Activated CD4-positive, alpha-beta T cell treated with anti-CD3 and anti-CD28 coated beads, Interleukin-2, amount 10 ng/mL, durations not matched to agents 24 days and 14 days (primary cell): ENCODE results near the gene MRFAP1L1. TPM values are rescaled to one million over a fixed set of nuclear protein-coding genes. Genes with fewer than 3 reads are reported as not detected.
"Not testable (repeated sequence)": the region's sequence is repeated elsewhere in the genome, so short reads cannot be mapped to it uniquely, and the experiment has no call there.

Experiments
- DNase-seq: peaks from one replicate; pipeline ENCODE4 v3.0.0; 2022
- H3K27ac Mint-ChIP-seq: one replicate; pipeline ENCODE4 v1.8.0; 2022; ENCODE audit warnings: mild to moderate bottlenecking, mixed read lengths
- H3K27me3 Mint-ChIP-seq: one replicate; pipeline ENCODE4 v1.8.0; 2022; ENCODE audit warnings: mixed read lengths
- H3K36me3 Mint-ChIP-seq: one replicate; pipeline ENCODE4 v1.8.0; 2022; ENCODE audit warnings: low read depth, mild to moderate bottlenecking, mixed read lengths
- H3K4me1 Mint-ChIP-seq: one replicate; pipeline ENCODE4 v1.8.0; 2021; ENCODE audit warnings: mixed read lengths
- H3K4me3 Mint-ChIP-seq: one replicate; pipeline ENCODE4 v1.8.0; 2022; ENCODE audit warnings: mild to moderate bottlenecking, moderate library complexity, mixed read lengths
- H3K9me3 Mint-ChIP-seq: one replicate; pipeline ENCODE4 v1.8.0; 2021; ENCODE audit warnings: mixed read lengths
- intact Hi-C: fragments of 100-400 bp; cut with micrococcal nuclease; formaldehyde crosslinking; loops from one replicate; pipeline ENCODE4 v1.15.1; 2023
- total RNA-seq: library from RNA; stranded (reverse); gene quantifications from 2 replicates; pipeline ENCODE4 v1.2.3, GENCODE V29; 2022

Gene MRFAP1L1
- 51.4 TPM in 2 replicates for total RNA-seq

- DNase-seq, result peak; percentile 99
- no peaks in the 10 kb centered on the region for H3K27me3 Mint-ChIP-seq
- peak within 1 kb of the TSS; percentile 97 for H3K27ac Mint-ChIP-seq
- intact Hi-C loops, result loop anchor here (1.0 to 10.0 kb wide), 6 partner anchors 13 to 1735 kb away; partner anchors contain the start of genes ACOX3, MAN2B2, MRFAP1 and TRMT44
- peaks cover 41% of the 10 kb centered on the region for H3K36me3 Mint-ChIP-seq
- H3K4me1 Mint-ChIP-seq, result peaks cover 51% of the 10 kb centered on the region
- H3K9me3 Mint-ChIP-seq, result no peaks in the 10 kb centered on the region
- H3K4me3 Mint-ChIP-seq, result peak within 1 kb of the TSS; percentile 95
Observed at GRCh38 chr4:6709230-6710114, at the start of gene MRFAP1L1. TSS of gene MRFAP1L1 (minus strand) at chr4:6709865. CDS start at chr4:6709629, 236 bp downstream.

GRCh38 chr4:6758728-6759127 is 49.1 kb upstream of the MRFAP1L1 start:
- no peaks in the 10 kb centered on the region for H3K9me3 Mint-ChIP-seq
- H3K4me1 Mint-ChIP-seq, result no peaks in the 10 kb centered on the region
- H3K36me3 Mint-ChIP-seq, result no peaks in the 10 kb centered on the region
- H3K27ac Mint-ChIP-seq, result no peak overlapping the region
- intact Hi-C loops, result no loop called here
- no peak overlapping the region for H3K4me3 Mint-ChIP-seq
- no peak for DNase-seq
- H3K27me3 Mint-ChIP-seq, result peaks cover 3% of the 10 kb centered on the region

- H3K27me3 Mint-ChIP-seq, intact Hi-C loops, H3K27ac Mint-ChIP-seq, H3K4me1 Mint-ChIP-seq, H3K9me3 Mint-ChIP-seq, H3K36me3 Mint-ChIP-seq, DNase-seq, H3K4me3 Mint-ChIP-seq: not testable (repeated sequence)
Observed at GRCh38 chr4:6756345-6756744, 46.7 kb upstream of the MRFAP1L1 start.

GRCh38 chr4:6755088-6755753 is 45.6 kb upstream of the MRFAP1L1 start:
- peaks cover 5% of the 10 kb centered on the region for H3K4me1 Mint-ChIP-seq
- DNase-seq, result no peak
- H3K4me3 Mint-ChIP-seq, result no peak overlapping the region
- H3K9me3 Mint-ChIP-seq, result no peaks in the 10 kb centered on the region
- no peaks in the 10 kb centered on the region for H3K36me3 Mint-ChIP-seq
- H3K27me3 Mint-ChIP-seq, result no peaks in the 10 kb centered on the region
- intact Hi-C loops, result no loop called here
- H3K27ac Mint-ChIP-seq, result no peak overlapping the region

- intact Hi-C loops, result no loop called here
- Mint-ChIP-seq H3K27ac (no peak overlapping the region), H3K27me3 (no peaks in the 10 kb centered on the region), H3K4me3 (no peak overlapping the region), H3K4me1 (peaks cover 5% of the 10 kb centered on the region), H3K36me3 (no peaks in the 10 kb centered on the region), H3K9me3 (no peaks in the 10 kb centered on the region)
- no peak for DNase-seq
Observed at GRCh38 chr4:6754481-6755087, 44.9 kb upstream of the MRFAP1L1 start.

GRCh38 chr4:6753891-6754290 is 44.2 kb upstream of the MRFAP1L1 start:
- Mint-ChIP-seq H3K9me3 (no peaks in the 10 kb centered on the region), H3K4me3 (no peak overlapping the region), H3K4me1 (peaks cover 5% of the 10 kb centered on the region), H3K27me3 (no peaks in the 10 kb centered on the region), H3K36me3 (no peaks in the 10 kb centered on the region), H3K27ac (no peak overlapping the region)
- no peak for DNase-seq
- intact Hi-C loops, result no loop called here

- H3K4me1 Mint-ChIP-seq, result peaks cover 5% of the 10 kb centered on the region
- no peaks in the 10 kb centered on the region for H3K9me3 Mint-ChIP-seq
- H3K27me3 Mint-ChIP-seq, result no peaks in the 10 kb centered on the region
- DNase-seq, result no peak
- H3K27ac Mint-ChIP-seq, result no peak overlapping the region
- H3K4me3 Mint-ChIP-seq, result no peak overlapping the region
- no peaks in the 10 kb centered on the region for H3K36me3 Mint-ChIP-seq
- intact Hi-C loops, result no loop called here
Observed at GRCh38 chr4:6753103-6753560, 43.5 kb upstream of the MRFAP1L1 start.

GRCh38 chr4:6752486-6752829 is 42.8 kb upstream of the MRFAP1L1 start:
- Mint-ChIP-seq H3K27ac (no peak overlapping the region), H3K27me3 (no peaks in the 10 kb centered on the region), H3K4me3 (no peak overlapping the region), H3K9me3 (no peaks in the 10 kb centered on the region), H3K36me3 (no peaks in the 10 kb centered on the region), H3K4me1 (peaks cover 5% of the 10 kb centered on the region)
- intact Hi-C loops, result no loop called here
- no peak for DNase-seq

GRCh38 chr4:6751611-6752485 is 42.2 kb upstream of the MRFAP1L1 start:
- DNase-seq, result peak; percentile 66
- Mint-ChIP-seq H3K27me3 (no peaks in the 10 kb centered on the region), H3K4me3 (peak overlapping the region; percentile 36), H3K27ac (peak overlapping the region; percentile 30), H3K9me3 (no peaks in the 10 kb centered on the region), H3K36me3 (no peaks in the 10 kb centered on the region), H3K4me1 (peaks cover 5% of the 10 kb centered on the region)
- intact Hi-C loops, result no loop called here

GRCh38 chr4:6750286-6751221 is 40.9 kb upstream of the MRFAP1L1 start:
- Mint-ChIP-seq H3K4me3 (no peak overlapping the region), H3K27me3 (no peaks in the 10 kb centered on the region), H3K9me3 (no peaks in the 10 kb centered on the region), H3K27ac (no peak overlapping the region), H3K36me3 (no peaks in the 10 kb centered on the region), H3K4me1 (peaks cover 5% of the 10 kb centered on the region)
- DNase-seq, result no peak
- intact Hi-C loops, result no loop called here

GRCh38 chr4:6749340-6750171 is 39.9 kb upstream of the MRFAP1L1 start:
- H3K4me3 Mint-ChIP-seq, result no peak overlapping the region
- H3K27me3 Mint-ChIP-seq, result no peaks in the 10 kb centered on the region
- H3K9me3 Mint-ChIP-seq, result no peaks in the 10 kb centered on the region
- no peak for DNase-seq
- intact Hi-C loops, result no loop called here
- no peak overlapping the region for H3K27ac Mint-ChIP-seq
- no peaks in the 10 kb centered on the region for H3K36me3 Mint-ChIP-seq
- H3K4me1 Mint-ChIP-seq, result peaks cover 5% of the 10 kb centered on the region

GRCh38 chr4:6748286-6748685 is 38.6 kb upstream of the MRFAP1L1 start:
- H3K9me3 Mint-ChIP-seq, result no peaks in the 10 kb centered on the region
- no peak overlapping the region for H3K27ac Mint-ChIP-seq
- no peaks in the 10 kb centered on the region for H3K27me3 Mint-ChIP-seq
- no peak for DNase-seq
- peaks cover 5% of the 10 kb centered on the region for H3K4me1 Mint-ChIP-seq
- no peaks in the 10 kb centered on the region for H3K36me3 Mint-ChIP-seq
- intact Hi-C loops, result no loop called here
- H3K4me3 Mint-ChIP-seq, result no peak overlapping the region
